GM08714 (cell line): ENCODE data around the gene PFKFB4.

ENCODE experiments used
- H3K4me3 ChIP-seq: fragments of 200-500 bp; sonication (Bioruptor generic); 2 replicates; pipeline ENCODE4 v1.5.1; 2014; ENCODE audit warnings: mild to moderate bottlenecking, low read length, inconsistent platforms
- ZNF274 ChIP-seq: IDR thresholded peaks from 2 replicates; pipeline ENCODE4 v1.6.1; 2012; ENCODE audit warnings: mild to moderate bottlenecking, low read depth, low read length

PFKFB4 gene

GRCh38 chr3:48516571-48516970, 40.0 kb downstream of the PFKFB4 start:
- no peak overlapping the region for H3K4me3 ChIP-seq
- no peak for TF ChIP-seq ZNF274

- no peak for TF ChIP-seq ZNF274
- H3K4me3 ChIP-seq, result no peak overlapping the region
These were observed 42.0 kb downstream of the PFKFB4 start for GRCh38 chr3:48514431-48515227.

- TF ChIP-seq ZNF274, result no peak
- no peak overlapping the region for H3K4me3 ChIP-seq
These were observed 45.1 kb downstream of the PFKFB4 start for GRCh38 chr3:48511551-48511950.

- H3K4me3 ChIP-seq, result no peak overlapping the region
- TF ChIP-seq ZNF274, result no peak
These were observed 49.1 kb downstream of the PFKFB4 start for GRCh38 chr3:48507256-48508061.

- TF ChIP-seq ZNF274, result no peak
- H3K4me3 ChIP-seq, result no peak overlapping the region
These were observed 50.6 kb downstream of the PFKFB4 start for GRCh38 chr3:48505968-48506504.

- no peak overlapping the region for H3K4me3 ChIP-seq
- no peak for TF ChIP-seq ZNF274
These were observed 51.5 kb downstream of the PFKFB4 start for GRCh38 chr3:48505146-48505545.

- TF ChIP-seq ZNF274, result no peak
- H3K4me3 ChIP-seq, result peak within 1 kb of the TSS; percentile 64; the same call in 1 of the 2 replicates
These were observed 52.3 kb downstream of the PFKFB4 start, which contains the start of gene SHISA5 for GRCh38 chr3:48504051-48504946. SHISA5 (minus strand) TSS chr3:48504174; CDS start chr3:48504094, 80 bp downstream.

- TF ChIP-seq ZNF274, result no peak
- peak overlapping the region; percentile 64; the same call in 1 of the 2 replicates for H3K4me3 ChIP-seq
These were observed 53.1 kb downstream of the PFKFB4 start for GRCh38 chr3:48503401-48504050.

GRCh38 chr3:48502728-48503168, 53.9 kb downstream of the PFKFB4 start:
- no peak overlapping the region for H3K4me3 ChIP-seq

GRCh38 chr3:48502121-48502520, 54.5 kb downstream of the PFKFB4 start:
- H3K4me3 ChIP-seq, result no peak overlapping the region
- TF ChIP-seq ZNF274, result no peak

More at GRCh38 chr3:48502728-48503168, 53.9 kb downstream of the PFKFB4 start:
- no peak for TF ChIP-seq ZNF274

- TF ChIP-seq ZNF274, result no peak
- no peak overlapping the region for H3K4me3 ChIP-seq
These were observed 55.4 kb downstream of the PFKFB4 start for GRCh38 chr3:48501196-48501595.

- H3K4me3 ChIP-seq, result no peak overlapping the region
- TF ChIP-seq ZNF274, result no peak
These were observed 55.9 kb downstream of the PFKFB4 start for GRCh38 chr3:48500656-48501055.

- H3K4me3 ChIP-seq, result no peak overlapping the region
- TF ChIP-seq ZNF274, result no peak
These were observed 63.5 kb downstream of the PFKFB4 start for GRCh38 chr3:48493203-48493501.
